Calu3 (cell line): ENCODE data around the gene TKTL1. TPM values are rescaled to one million over a fixed set of nuclear protein-coding genes. Genes with fewer than 3 reads are reported as not detected.
A peak's percentile ranks its signal among the peaks of the same experiment; 100 is the strongest.

Experiments used
- BruUV-seq: library from RNA; stranded (reverse); fragments of 400-500 nt; replicated peaks from 2 replicates; lab custom pipeline; 2021; lab: Mats Ljungman, UMichigan
- CTCF ChIA-PET: fragments of 300-600 bp; sonication (Branson Sonifier 250); formaldehyde crosslinking; loops from one replicate; lab custom pipeline; 2022; ENCODE audit warnings: antibody characterized with exemption; lab: Charles Lee
- DNase-seq: peaks from one replicate; pipeline ENCODE4 v3.0.0; 2022
- H3K27ac Mint-ChIP-seq: one replicate; pipeline ENCODE4 v1.8.0; 2022; ENCODE audit warnings: mixed read lengths; ENCODE audit not compliant: unreplicated experiment
- H3K27me3 Mint-ChIP-seq: one replicate; pipeline ENCODE4 v1.8.0; 2022; ENCODE audit warnings: mixed read lengths; ENCODE audit not compliant: unreplicated experiment
- H3K36me3 Mint-ChIP-seq: one replicate; pipeline ENCODE4 v1.8.0; 2022; ENCODE audit warnings: mild to moderate bottlenecking, moderate library complexity, mixed read lengths; ENCODE audit not compliant: insufficient read depth, unreplicated experiment
- H3K4me1 Mint-ChIP-seq: one replicate; pipeline ENCODE4 v1.8.0; 2022; ENCODE audit warnings: mild to moderate bottlenecking, low read depth, mixed read lengths; ENCODE audit not compliant: unreplicated experiment
- H3K4me3 Mint-ChIP-seq: one replicate; pipeline ENCODE4 v1.8.0; 2022; ENCODE audit warnings: mild to moderate bottlenecking, low read depth, moderate library complexity, mixed read lengths; ENCODE audit not compliant: unreplicated experiment
- H3K9me3 Mint-ChIP-seq: one replicate; pipeline ENCODE4 v1.8.0; 2022; ENCODE audit warnings: low read depth, mixed read lengths; ENCODE audit not compliant: unreplicated experiment
- CTCF ChIP-seq: fragments of 200-600 bp; IDR thresholded peaks from one replicate; pipeline ENCODE4 v1.8.0; 2022; ENCODE audit warnings: antibody characterized with exemption; ENCODE audit not compliant: unreplicated experiment
- intact Hi-C: fragments of 100-400 bp; cut with micrococcal nuclease; formaldehyde crosslinking; loops from one replicate; pipeline ENCODE4 v1.10.0; 2022; ENCODE audit not compliant: unreplicated experiment
- total RNA-seq: library from RNA; stranded (reverse); gene quantifications from 2 replicates; pipeline ENCODE4 v1.2.3, GENCODE V29; 2022

Gene TKTL1
- total RNA-seq, 1 experiment from 2014 or later: not detected

DNA sequence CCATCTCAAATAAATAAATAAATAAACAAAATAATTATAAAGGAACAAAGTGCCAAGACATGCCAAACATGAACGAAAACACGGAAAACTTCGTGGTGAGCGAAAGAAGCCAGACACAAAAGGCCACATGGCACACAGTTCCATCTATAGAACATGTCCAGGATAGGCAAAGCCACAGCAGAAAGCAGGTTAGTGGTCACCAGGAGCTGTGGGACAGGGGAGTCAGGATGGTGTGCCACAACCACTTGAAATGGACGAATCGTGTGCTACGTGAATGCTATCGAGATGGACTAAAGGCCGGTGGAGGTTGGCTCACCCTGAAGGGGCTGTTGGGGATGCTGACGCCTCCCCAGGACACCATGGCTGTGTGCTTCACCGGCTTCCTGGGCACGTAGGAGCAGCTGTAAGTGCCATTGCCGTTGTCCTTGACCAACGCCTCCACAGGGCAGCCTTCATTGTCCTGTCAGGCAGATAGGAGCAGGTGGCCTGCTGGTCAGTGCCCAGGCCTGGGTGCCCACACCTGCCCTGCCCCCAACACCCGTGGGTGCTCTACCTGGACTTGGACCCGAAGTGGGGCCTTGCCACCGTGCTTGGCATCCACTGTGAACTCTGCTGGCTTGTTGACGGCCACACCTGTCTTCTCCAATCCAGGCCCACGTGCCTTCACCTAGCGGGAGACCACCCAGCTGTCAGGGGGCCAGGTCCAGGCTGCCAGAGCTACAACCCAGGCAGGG is 68.3 kb downstream of the TKTL1 start:
- Mint-ChIP-seq H3K4me1 (peaks cover 12% of the 10 kb centered on the region), H3K36me3 (peaks cover 99% of the 10 kb centered on the region), H3K9me3 (no peaks in the 10 kb centered on the region), H3K27ac (no peak overlapping the region), H3K27me3 (no peaks in the 10 kb centered on the region), H3K4me3 (no peak overlapping the region)
- CTCF ChIA-PET: no interaction called here
- no peak for DNase-seq
- no peak for TF ChIP-seq CTCF
- intact Hi-C loops: no loop called here
- no TSS peak for BruUV-seq

GRCh38 chrX:154365052-154365600 is 69.5 kb downstream of the TKTL1 start:
- H3K4me1 Mint-ChIP-seq: peaks cover 9% of the 10 kb centered on the region
- H3K36me3 Mint-ChIP-seq: peaks cover 99% of the 10 kb centered on the region
- no peaks in the 10 kb centered on the region for H3K27me3 Mint-ChIP-seq
- peak overlapping the region; percentile 79 for H3K27ac Mint-ChIP-seq
- CTCF ChIA-PET: no interaction called here
- peak overlapping the region; percentile 39 for H3K4me3 Mint-ChIP-seq
- no peak for TF ChIP-seq CTCF
- BruUV-seq: no TSS peak
- DNase-seq: no peak
- no peaks in the 10 kb centered on the region for H3K9me3 Mint-ChIP-seq
- intact Hi-C loops: no loop called here

DNA sequence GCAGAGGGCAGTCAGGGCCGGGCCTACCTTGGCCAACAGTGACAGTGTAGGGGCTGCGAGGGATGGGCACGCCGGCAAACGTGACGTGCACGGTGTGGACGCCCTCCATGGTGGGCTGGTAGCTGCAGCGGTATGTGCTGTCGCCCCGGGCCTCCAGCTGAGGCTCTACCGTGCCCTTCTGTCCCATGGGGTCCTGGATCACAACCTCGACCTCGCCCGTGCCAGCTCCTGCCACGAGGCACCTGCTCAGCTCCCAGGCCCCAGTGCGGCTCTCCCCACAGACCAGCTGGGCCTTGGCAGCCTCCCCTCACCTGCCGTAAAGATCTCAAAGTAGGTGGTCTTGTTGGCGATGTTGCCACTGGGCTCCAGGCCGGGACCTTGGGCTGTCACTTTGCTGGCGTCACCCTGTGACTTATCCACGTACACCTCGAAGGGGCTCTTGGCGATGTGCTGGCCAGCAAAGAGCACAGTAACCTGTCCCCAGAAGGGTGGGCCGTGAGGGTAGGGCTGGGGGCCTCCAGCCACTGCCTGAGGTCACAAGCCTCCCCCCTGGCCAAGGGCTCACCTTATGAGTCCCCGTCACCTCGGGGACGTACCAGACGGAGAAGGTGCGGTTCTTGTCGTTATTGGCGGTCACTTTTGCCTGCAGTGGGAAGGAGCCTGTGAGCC is 70.5 kb downstream of the TKTL1 start:
- peak overlapping the region; percentile 79 for H3K27ac Mint-ChIP-seq
- H3K9me3 Mint-ChIP-seq: no peaks in the 10 kb centered on the region
- peaks cover 99% of the 10 kb centered on the region for H3K36me3 Mint-ChIP-seq
- peak overlapping the region; percentile 39 for H3K4me3 Mint-ChIP-seq
- no peaks in the 10 kb centered on the region for H3K27me3 Mint-ChIP-seq
- no TSS peak for BruUV-seq
- peaks cover 9% of the 10 kb centered on the region for H3K4me1 Mint-ChIP-seq
- no peak for DNase-seq
- TF ChIP-seq CTCF: no peak
- CTCF ChIA-PET: no interaction called here
- intact Hi-C loops: no loop called here

GRCh38 chrX:154366666-154367055 is 71.1 kb downstream of the TKTL1 start:
- no TSS peak for BruUV-seq
- no peak overlapping the region for H3K27ac Mint-ChIP-seq
- intact Hi-C loops: no loop called here
- H3K36me3 Mint-ChIP-seq: peaks cover 99% of the 10 kb centered on the region
- no peaks in the 10 kb centered on the region for H3K27me3 Mint-ChIP-seq
- CTCF ChIA-PET: no interaction called here
- peaks cover 9% of the 10 kb centered on the region for H3K4me1 Mint-ChIP-seq
- TF ChIP-seq CTCF: no peak
- DNase-seq: no peak
- H3K9me3 Mint-ChIP-seq: no peaks in the 10 kb centered on the region
- no peak overlapping the region for H3K4me3 Mint-ChIP-seq
